Nucleus accumbens (tissue), 56 donors: Measurements from ENCODE around the gene SLK.
A peak's percentile ranks its signal among the peaks of the same experiment; 100 is the strongest.

Source experiments
- DNase-seq, 56 donors: peaks; one replicate each; lab custom pipeline; 2025; lab: John Stamatoyannopoulos, UW

The SLK gene

DNA sequence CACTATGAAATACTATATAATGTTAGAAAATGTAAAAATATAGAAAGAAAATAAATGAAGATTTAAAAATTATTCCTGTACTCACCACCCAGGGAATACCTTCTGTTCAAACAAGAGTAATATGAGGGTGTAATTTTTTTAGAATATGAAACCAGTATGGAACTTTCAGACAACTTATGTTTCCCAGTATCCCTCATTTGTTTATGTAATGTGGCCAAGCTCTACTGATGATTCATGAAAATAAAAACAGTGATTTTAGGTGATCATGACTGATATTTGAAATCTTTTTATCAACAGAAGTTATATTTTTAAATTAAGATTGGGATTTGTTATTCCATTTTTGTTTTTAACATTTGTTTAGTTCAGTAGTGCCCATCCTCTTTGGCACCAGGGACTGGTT is 18.8 kb downstream of the SLK start:
- DNase-seq = no peak

DNA sequence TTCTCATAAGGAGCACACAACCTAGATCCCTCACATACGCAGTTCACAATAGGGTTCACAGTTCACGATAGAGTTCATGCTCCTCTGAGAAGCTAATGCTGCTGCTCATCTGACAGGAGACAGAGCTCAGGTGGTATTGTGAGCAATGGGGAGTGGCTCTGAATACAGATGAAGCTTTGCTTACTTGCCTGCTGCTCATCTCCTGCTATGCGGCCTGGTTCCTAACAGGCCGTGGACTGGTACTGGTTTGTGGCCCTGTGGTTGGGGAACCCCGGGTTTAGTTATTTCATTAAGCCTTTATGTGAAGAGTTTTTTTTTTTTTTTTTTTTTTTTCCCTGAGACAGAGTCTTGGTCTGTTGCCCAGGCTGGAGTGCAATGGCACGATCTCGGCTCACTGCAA is 19.4 kb downstream of the SLK start:
- no peak for DNase-seq

- DNase-seq = no peak
Observed at GRCh38 chr10:103990121-103990520, 23.2 kb downstream of the SLK start.

- no peak for DNase-seq
Observed at GRCh38 chr10:103990531-103990930, 23.6 kb downstream of the SLK start.

GRCh38 chr10:103991393-103992128 is 24.6 kb downstream of the SLK start:
- no peak for DNase-seq

DNA sequence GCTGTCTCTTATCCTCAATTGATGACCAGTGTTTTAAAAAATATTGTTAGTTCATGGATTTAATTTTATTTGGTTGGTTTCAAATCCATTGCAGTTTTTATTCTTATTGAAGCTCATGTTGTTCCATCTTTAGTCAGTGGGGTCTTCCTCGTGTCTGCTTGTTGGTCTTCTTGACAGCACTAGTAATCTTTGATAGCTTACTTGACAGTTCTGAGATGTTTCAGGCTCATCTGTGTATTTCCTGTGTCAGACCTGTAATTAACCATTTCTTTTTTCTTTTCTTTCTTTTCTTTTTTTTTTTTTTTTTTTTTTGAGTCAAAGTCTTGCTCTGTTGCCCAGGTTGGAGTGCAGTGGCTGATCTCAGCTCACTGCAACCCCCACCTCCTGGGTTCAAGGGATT is 28.2 kb downstream of the SLK start:
- no peak for DNase-seq

DNA sequence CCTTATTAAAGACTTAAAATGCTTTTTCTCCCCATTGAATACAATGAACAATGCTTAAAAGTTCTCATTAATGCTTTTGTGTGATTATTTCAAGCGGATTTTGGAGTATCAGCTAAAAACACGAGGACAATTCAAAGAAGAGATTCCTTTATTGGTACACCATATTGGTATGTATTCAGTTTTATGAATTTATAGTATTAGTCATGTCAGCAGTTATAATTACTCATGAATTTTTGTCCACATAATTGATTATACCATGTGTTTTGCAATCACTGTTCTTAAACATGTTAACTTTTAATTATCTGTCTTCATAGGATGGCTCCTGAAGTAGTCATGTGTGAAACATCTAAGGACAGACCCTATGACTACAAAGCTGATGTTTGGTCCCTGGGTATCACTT is 31.9 kb downstream of the SLK start:
- no peak for DNase-seq

DNA sequence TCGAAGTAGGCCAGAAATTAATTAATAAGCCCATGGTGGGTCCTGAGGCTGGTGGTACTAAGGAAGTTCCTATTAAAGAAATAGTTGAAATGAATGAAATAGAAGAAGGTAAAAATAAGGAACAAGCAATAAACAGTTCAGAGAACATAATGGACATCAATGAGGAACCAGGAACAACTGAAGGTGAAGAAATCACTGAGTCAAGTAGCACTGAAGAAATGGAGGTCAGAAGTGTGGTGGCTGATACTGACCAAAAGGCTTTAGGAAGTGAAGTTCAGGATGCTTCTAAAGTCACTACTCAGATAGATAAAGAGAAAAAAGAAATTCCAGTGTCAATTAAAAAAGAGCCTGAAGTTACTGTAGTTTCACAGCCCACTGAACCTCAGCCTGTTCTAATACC is 36.0 kb downstream of the SLK start:
- no peak for DNase-seq

GRCh38 chr10:104005172-104005863 is 38.4 kb downstream of the SLK start:
- no peak for DNase-seq

DNA sequence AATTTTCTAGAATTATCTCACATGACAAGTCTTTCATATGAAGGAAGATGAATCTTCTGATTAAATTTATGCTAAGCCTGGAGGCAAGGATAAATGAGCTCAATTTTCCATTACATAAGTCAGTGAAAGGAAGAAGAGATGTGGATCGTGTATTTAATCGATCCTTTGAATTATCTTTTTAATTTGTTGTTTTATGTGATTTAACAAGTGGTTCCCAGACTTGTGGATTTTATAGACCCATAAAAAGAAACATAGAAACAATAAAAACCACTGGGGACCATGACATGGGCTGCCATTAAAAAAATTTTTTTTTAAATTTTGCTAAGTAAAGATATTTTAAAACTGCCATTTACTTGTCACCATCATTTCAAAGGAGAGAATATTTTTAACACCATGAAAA is 45.0 kb downstream of the SLK start:
- DNase-seq = no peak

DNA sequence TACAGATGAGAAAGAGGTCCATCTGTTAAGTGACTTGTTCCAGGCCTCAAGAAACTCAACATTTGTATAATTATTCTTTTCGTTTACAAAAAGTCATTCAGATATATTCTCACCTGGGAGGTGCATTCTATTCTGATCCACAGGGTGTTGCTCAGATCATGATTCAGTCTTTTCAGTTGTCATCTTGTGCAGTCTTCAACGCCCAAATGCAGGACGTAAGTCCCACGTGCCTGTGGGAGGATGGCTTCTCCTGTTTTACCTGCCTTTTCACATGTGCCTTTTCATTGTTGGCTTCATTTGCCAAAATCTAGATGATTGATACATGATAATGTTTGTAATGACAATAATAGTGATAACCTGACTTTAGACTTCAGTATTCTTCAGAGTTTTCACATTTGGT is 46.5 kb downstream of the SLK start:
- peak in 7 of 56 donors; percentile 7 to 68 (median 39) for DNase-seq

DNA sequence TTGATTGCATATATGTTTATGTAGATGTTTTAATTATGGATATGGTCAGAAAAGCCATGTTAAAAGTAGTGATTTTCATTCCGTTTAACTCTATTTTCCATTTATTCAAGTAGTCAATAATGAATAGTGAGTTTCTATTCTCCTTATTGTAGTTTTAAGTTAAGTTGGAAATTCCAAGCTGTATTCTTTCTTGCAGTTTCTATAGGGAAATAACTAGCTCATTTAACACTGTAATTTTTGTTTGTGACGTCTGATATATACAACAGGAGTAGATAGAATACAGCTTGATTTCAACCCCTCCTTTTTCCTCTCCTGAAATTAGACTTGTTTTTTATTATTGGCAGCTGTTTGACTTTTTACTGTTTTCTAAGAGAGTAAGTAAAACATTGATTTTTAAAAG is 47.2 kb downstream of the SLK start:
- DNase-seq = no peak

DNA sequence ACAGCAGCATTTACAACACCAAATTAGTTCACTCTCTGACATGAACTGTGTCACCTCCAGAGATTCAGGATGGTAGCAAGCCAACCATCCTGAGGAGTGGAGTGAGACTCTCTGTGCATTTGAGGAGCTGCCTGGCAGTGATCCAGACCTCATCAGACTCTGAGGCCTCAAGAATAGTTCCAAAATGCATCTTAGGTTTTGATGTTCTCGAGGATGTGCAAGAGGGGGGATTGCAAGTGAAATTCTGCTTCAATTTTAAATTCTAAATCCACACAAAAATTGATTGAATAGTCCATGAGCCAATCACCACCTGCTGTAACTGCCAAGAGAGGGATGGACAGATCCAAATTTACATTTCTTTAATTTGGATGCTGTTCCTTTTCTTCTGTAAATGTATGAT is 49.7 kb downstream of the SLK start:
- no peak for DNase-seq

GRCh38 chr10:104018471-104018870 is 51.5 kb downstream of the SLK start:
- no peak for DNase-seq

- no peak for DNase-seq
Observed at GRCh38 chr10:104020020-104020419, 53.1 kb downstream of the SLK start.

GRCh38 chr10:104021246-104021645 is 54.3 kb downstream of the SLK start:
- no peak for DNase-seq

GRCh38 chr10:104022026-104022425 is 55.1 kb downstream of the SLK start:
- no peak for DNase-seq

GRCh38 chr10:104025524-104025923 is 58.6 kb downstream of the SLK start:
- DNase-seq = no peak

GRCh38 chr10:104026762-104027161 is 59.8 kb downstream of the SLK start:
- no peak for DNase-seq

DNA sequence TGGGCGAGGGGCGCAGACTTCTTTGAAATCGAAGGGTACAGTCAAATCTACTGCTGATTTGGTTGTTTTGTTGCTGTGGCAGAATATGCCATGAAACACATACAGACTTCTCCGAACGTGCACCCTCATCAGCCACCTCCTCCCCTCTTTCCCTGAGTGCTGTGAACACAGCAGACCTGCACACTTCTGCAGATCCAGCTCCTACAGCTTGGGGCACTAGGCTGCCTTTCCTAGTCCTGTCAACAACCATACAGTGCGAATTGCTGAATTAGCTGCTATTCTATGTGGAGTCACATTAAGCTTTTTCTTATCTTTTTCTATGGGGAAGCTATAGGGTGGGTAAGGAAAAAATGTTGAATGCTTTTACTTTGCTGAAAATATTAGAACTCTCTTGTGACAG is 61.2 kb downstream of the SLK start:
- peak in 39 of 56 donors; percentile 15 to 78 (median 42) for DNase-seq

GRCh38 chr10:104028823-104029520 is 62.0 kb downstream of the SLK start:
- peak in 1 of 56 donors; percentile 52 for DNase-seq

- DNase-seq = peak in 48 of 56 donors; percentile 28 to 87 (median 62)
Observed at GRCh38 chr10:104029521-104029860, 62.6 kb downstream of the SLK start.
